Stimulated activated CD8-positive, alpha-beta memory T cell treated with anti-CD3 and anti-CD28 coated beads, Interleukin-15, amount 100 ng/mL, for 48 hours (primary cell): ENCODE measurements around the gene RBKS.

Experiments
- DNase-seq, 2 donors: peaks; one replicate each; pipeline ENCODE4 v3.0.0-alpha.2; 2020; ENCODE audit warnings: low read depth in 2 of 2

Gene RBKS

DNA sequence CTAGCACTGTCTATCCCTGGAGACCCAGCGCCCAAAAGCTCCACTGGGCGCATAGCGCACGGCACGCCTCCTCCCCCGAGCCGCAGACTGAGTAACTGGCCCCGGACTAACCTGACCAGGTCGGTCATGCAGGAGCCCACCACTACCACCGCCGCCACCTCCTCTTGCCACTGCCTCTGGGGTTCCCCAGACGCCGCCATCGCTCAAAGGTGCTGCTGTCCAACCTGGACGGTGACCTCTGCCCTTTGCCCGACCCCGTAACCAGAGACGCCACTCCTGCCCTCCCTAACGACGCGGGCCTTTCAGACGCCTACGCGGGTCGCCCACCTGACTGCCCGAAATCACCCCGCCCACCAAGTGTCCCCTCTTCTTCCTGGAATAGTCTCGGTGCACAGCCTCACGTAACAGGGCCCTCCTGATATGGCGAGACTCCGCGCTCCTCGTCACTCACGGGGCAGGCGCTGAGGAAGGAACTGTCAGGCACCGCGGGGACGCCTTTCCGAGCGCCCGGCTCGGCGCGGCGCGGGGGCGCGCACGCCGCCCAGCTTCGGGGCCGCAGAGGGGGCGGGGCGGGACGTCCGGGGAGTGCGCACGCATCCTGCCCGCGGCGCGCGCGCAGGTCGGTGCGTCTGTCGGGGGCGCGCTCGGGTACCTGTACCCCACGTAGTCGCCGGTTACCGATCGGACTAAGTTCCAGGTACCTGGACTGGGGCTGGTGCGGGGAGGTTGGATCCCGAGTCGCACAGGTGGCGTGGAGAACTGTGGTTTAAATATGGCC, at the start of gene RBKS, which contains the start of gene BABAM2:
TSS of gene RBKS (minus strand) at position 242 of the 778 bp plus-strand sequence. CDS start at position 200, 42 bp downstream.
TSS of gene BABAM2 (plus strand) at position 584 of the 778 bp plus-strand sequence. CDS start 3,828 bp downstream, outside the sequence.
- DNase-seq: peak; percentile 85 to 88

- DNase-seq: no peak
Measured at GRCh38 chr2:27935026-27935425, 44.8 kb upstream of the RBKS start.

DNA sequence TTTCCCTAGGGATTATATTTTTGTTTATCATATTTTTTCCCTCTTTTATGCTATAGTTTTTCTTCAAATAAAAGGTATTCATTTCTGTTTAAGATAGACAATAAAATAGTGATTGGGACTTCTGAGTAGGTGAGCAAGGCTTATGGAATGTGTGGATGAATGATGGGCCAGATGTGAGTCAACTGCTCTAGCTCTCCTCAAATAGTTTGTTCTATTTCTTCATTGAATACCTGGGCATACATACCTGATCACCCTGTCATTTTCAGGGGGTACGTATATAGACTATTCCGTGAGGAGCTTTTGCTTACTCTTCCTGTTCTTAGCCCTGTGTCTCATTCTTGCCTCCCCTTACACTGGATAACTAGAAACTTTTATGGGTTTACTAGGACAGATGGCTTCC, 42.2 kb upstream of the RBKS start:
- DNase-seq: no peak

GRCh38 chr2:27931361-27931950, 41.3 kb upstream of the RBKS start:
- DNase-seq: no peak

- DNase-seq: no peak
Measured at GRCh38 chr2:27929916-27930486, 39.8 kb upstream of the RBKS start.

GRCh38 chr2:27925766-27926472, 35.7 kb upstream of the RBKS start:
- DNase-seq: no peak

DNA sequence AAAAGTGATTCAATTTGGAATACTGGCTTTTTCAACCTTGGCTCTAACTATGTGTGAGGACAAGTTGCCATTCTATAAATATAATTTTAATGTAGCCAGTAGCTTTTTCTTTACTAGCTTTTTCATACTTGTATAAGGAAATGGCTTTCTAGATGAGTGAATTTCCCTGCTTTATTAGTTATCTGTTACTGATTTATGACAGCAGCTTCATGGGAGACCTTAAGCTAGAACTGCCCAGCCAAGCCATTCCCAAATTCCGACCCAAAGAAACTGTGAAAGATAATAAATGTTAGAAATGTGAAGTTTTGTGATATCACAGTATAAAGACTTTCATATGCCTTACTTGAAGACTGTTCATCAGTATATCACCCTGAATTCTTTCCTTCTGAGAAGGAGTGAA, 32.7 kb upstream of the RBKS start:
- no peak for DNase-seq

DNA sequence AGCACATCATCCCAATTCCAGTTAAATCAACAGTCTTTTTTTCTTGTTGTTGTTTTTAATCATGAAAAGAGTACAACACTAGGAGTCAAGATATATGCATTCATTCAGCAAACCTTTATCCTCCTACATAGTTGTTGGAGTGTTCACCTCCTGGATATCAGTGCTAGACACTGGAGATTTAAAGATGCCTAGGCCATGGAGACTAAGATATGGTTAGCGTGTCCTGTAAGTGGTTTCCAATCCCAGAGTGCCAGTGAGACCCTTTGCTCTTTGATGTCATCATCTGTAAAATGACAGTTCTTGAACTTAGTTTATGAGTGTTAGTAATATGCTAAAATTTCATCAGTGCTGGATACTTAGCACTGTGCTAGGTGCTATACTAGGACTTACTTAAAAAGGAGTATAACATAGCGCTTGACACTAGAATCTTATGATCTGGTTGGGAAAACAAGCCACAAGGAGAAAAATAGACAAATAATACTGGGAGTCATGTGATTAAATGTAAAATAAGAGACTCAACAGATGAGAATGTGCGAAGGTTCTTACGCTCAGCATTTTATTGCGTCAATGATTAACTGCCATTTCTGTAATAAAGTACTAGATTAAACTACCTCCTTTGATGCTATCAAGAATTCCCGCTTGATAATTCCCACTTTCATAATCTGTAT, 31.8 kb upstream of the RBKS start:
- DNase-seq: no peak

DNA sequence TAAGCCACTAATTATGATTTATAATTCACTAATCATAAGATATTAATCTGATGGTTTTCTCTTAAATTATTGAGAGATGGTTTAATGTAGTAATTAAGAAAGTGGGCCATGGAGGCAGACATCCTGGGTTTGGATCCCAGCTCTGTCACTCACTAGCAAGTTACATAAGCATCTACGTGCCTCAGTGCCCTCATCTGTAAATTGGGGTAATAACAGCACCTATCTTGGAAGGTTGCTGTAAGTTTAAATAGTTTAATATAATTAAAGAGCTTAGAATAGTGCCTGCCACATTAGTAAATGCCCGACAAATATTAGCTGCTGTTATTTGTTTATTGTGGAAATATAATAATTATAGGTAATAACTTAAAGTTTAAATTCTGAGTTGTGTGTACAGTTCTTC, 31.2 kb upstream of the RBKS start:
- DNase-seq: no peak

- DNase-seq: no peak
Measured at GRCh38 chr2:27920148-27920885, 30.1 kb upstream of the RBKS start.

GRCh38 chr2:27916293-27916995, 26.3 kb upstream of the RBKS start:
- no peak for DNase-seq

DNA sequence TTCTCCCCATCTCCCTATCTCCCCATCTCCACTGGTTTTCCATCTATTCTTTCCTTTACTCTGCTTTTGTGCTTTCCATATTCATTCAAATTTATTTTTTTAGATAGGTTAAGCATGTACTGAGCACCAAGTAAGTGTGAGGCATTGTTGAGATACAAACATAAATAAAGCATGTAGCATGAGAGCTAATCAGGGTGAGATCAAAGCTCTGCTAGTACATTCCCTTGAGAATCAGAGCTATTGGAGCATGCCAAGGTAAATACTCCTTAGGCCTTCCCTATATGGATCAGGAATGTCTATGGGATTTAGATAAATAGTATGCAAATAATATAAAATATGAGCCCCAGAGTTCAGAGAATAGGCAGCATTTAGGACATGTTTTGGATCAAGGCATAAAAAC, 25.7 kb upstream of the RBKS start:
- DNase-seq: no peak

GRCh38 chr2:27915191-27915590, 25.0 kb upstream of the RBKS start:
- no peak for DNase-seq

- DNase-seq: no peak
Measured at GRCh38 chr2:27914805-27915175, 24.6 kb upstream of the RBKS start.

GRCh38 chr2:27914041-27914804, 24.0 kb upstream of the RBKS start:
- DNase-seq: no peak

- DNase-seq: no peak
Measured at GRCh38 chr2:27912512-27912911, 22.3 kb upstream of the RBKS start.

- no peak for DNase-seq
Measured at GRCh38 chr2:27911458-27912210, 21.4 kb upstream of the RBKS start.

DNA sequence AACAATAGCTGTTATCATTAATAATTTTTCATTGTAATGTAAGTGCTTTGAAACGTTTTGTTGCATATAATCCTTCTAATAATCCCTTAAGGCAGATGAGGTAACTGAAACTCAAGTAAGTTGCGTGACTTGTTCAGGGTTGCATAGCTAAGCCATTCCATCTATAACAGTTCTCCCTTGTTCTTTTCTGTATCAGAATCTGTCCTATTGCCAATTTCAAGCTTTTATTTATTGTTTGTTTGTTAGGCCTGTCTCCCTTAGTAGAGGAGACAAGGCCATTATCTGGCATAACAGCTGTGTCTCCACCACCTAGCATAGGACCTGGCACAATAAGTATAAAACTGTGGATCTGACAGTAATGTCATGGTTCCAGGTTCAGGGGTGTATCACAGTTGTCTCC, 19.7 kb upstream of the RBKS start:
- DNase-seq: no peak

GRCh38 chr2:27907547-27907946, 17.4 kb upstream of the RBKS start:
- DNase-seq: no peak
